H9 (cell line): ENCODE measurements around the gene TTC21B. TPM values are rescaled to one million over a fixed set of nuclear protein-coding genes. Genes with fewer than 3 reads are reported as not detected.

ENCODE experiments used
- DNase-seq: peaks from one replicate; pipeline ENCODE4 v3.0.0-alpha.2; 2017
- H2AFZ ChIP-seq: one replicate; pipeline ENCODE4 v1.6.1; 2013; ENCODE audit warnings: mild to moderate bottlenecking, low read length, control low read depth, moderate library complexity
- H2AK5ac ChIP-seq: 2 replicates; pipeline ENCODE4 v1.6.1; 2013; ENCODE audit warnings: low read length, control low read depth, mixed read lengths; ENCODE audit not compliant: insufficient read length
- H2BK120ac ChIP-seq: one replicate; pipeline ENCODE4 v1.6.1; 2013; ENCODE audit warnings: low read depth, mild to moderate bottlenecking, low read length, control low read depth, inconsistent platforms; ENCODE audit not compliant: poor library complexity, severe bottlenecking
- H2BK12ac ChIP-seq: 2 replicates; pipeline ENCODE4 v1.6.1; 2013; ENCODE audit warnings: low read length, control low read depth, mixed read lengths, low read depth; ENCODE audit not compliant: insufficient read length
- H2BK15ac ChIP-seq: 2 replicates; pipeline ENCODE4 v1.6.1; 2013; ENCODE audit warnings: low read depth, low read length, control low read depth
- H2BK20ac ChIP-seq: one replicate; pipeline ENCODE4 v1.6.1; 2013; ENCODE audit warnings: low read depth, mild to moderate bottlenecking, low read length, control low read depth, inconsistent platforms; ENCODE audit not compliant: poor library complexity, severe bottlenecking
- H2BK5ac ChIP-seq: 2 replicates; pipeline ENCODE4 v1.6.1; 2013; ENCODE audit warnings: low read length, control low read depth, mixed read lengths; ENCODE audit not compliant: insufficient read length
- H3K14ac ChIP-seq: 2 replicates; pipeline ENCODE4 v1.6.1; 2013; ENCODE audit warnings: low read length, control low read depth; ENCODE audit not compliant: insufficient read depth
- H3K18ac ChIP-seq: 2 replicates; pipeline ENCODE4 v1.6.1; 2013; ENCODE audit warnings: low read depth, mild to moderate bottlenecking, mixed read lengths, low read length, control low read depth; ENCODE audit not compliant: insufficient read length
- H3K23ac ChIP-seq: 2 replicates; pipeline ENCODE4 v1.6.1; 2013; ENCODE audit warnings: low read length, control low read depth, mixed read lengths, low read depth; ENCODE audit not compliant: insufficient read length
- H3K23me2 ChIP-seq: 2 replicates; pipeline ENCODE4 v1.6.1; 2013; ENCODE audit warnings: low read depth, mild to moderate bottlenecking, mixed read lengths, low read length, control low read depth; ENCODE audit not compliant: insufficient read length, poor library complexity, severe bottlenecking
- H3K27ac ChIP-seq: 2 replicates; pipeline ENCODE4 v1.5.1; 2013; ENCODE audit warnings: low read length, control low read depth, mixed read lengths, low read depth; ENCODE audit not compliant: insufficient read length
- H3K27me3 ChIP-seq: 2 replicates; pipeline ENCODE4 v1.6.1; 2013; ENCODE audit warnings: low read length, control low read depth, inconsistent platforms; ENCODE audit not compliant: insufficient read depth
- H3K4ac ChIP-seq: 2 replicates; pipeline ENCODE4 v1.6.1; 2013; ENCODE audit warnings: low read depth, mild to moderate bottlenecking, control low read depth, inconsistent platforms, low read length, moderate library complexity
- H3K4me1 ChIP-seq: 2 replicates; pipeline ENCODE4 v1.6.1; 2013; ENCODE audit warnings: low read length, control low read depth, inconsistent platforms; ENCODE audit not compliant: insufficient read depth
- H3K4me2 ChIP-seq: 2 replicates; pipeline ENCODE4 v1.6.1; 2013; ENCODE audit warnings: low read length, control low read depth, mixed read lengths; ENCODE audit not compliant: insufficient read length, insufficient read depth
- H3K56ac ChIP-seq: 2 replicates; pipeline ENCODE4 v1.6.1; 2013; ENCODE audit warnings: low read depth, mild to moderate bottlenecking, mixed read lengths, low read length, control low read depth; ENCODE audit not compliant: insufficient read length
- H3K79me1 ChIP-seq: 2 replicates; pipeline ENCODE4 v1.6.1; 2013; ENCODE audit warnings: low read depth, mild to moderate bottlenecking, moderate library complexity, low read length, control low read depth, inconsistent platforms; ENCODE audit not compliant: insufficient read depth, poor library complexity, severe bottlenecking
- H3K79me2 ChIP-seq: 2 replicates; pipeline ENCODE4 v1.6.1; 2013; ENCODE audit warnings: low read length, control low read depth, inconsistent platforms; ENCODE audit not compliant: insufficient read depth
- H3K9ac ChIP-seq: 2 replicates; pipeline ENCODE4 v1.6.1; 2013; ENCODE audit warnings: low read length, control low read depth, mixed read lengths; ENCODE audit not compliant: insufficient read length; ENCODE audit errors: extremely low read depth
- H3K9me3 ChIP-seq: one replicate; pipeline ENCODE4 v1.6.1; 2013; ENCODE audit warnings: low read depth, low read length, inconsistent platforms; ENCODE audit not compliant: control insufficient read depth
- H3T11ph ChIP-seq: one replicate; pipeline ENCODE4 v1.6.1; 2013; ENCODE audit warnings: mild to moderate bottlenecking, low read length, control low read depth, inconsistent platforms
- H4K20me1 ChIP-seq: one replicate; pipeline ENCODE4 v1.6.1; 2013; ENCODE audit not compliant: control insufficient read depth, insufficient read length, insufficient read depth
- H4K5ac ChIP-seq: 2 replicates; pipeline ENCODE4 v1.6.1; 2013; ENCODE audit warnings: low read depth, mild to moderate bottlenecking, mixed read lengths, low read length, control low read depth; ENCODE audit not compliant: insufficient read length
- H4K8ac ChIP-seq: replicated peaks from 2 replicates; pipeline ENCODE4 v1.6.1; 2013; ENCODE audit warnings: low read length, control low read depth, mixed read lengths, low read depth; ENCODE audit not compliant: insufficient read length
- H4K91ac ChIP-seq: 2 replicates; pipeline ENCODE4 v1.6.1; 2013; ENCODE audit warnings: low read depth, mild to moderate bottlenecking, moderate library complexity, mixed read lengths, low read length, control low read depth; ENCODE audit not compliant: insufficient read length
- H3K27ac Mint-ChIP-seq, 3 experiments: 2 replicates in 2 of 3; 3 replicates in 1 of 3; pipeline ENCODE4 v1.8.0; 2020 to 2021; ENCODE audit warnings: mixed read lengths in 3 of 3, mild to moderate bottlenecking in 1 of 3, moderate library complexity in 1 of 3
- H3K27me3 Mint-ChIP-seq: 2 replicates; pipeline ENCODE4 v1.8.0; 2021; ENCODE audit warnings: low read depth, mild to moderate bottlenecking, moderate library complexity, mixed read lengths
- H3K36me3 Mint-ChIP-seq, 3 experiments: 2 replicates in 2 of 3; 3 replicates in 1 of 3; pipeline ENCODE4 v1.8.0; 2020 to 2021; ENCODE audit warnings: low read depth in 3 of 3, mixed read lengths in 3 of 3; ENCODE audit not compliant: insufficient read depth in 1 of 3
- H3K4me1 Mint-ChIP-seq, 2 experiments: 2 replicates each; pipeline ENCODE4 v1.8.0; 2020; ENCODE audit warnings: mixed read lengths in 2 of 2
- H3K4me3 Mint-ChIP-seq, 2 experiments: 2 replicates in 1 of 2; 3 replicates in 1 of 2; pipeline ENCODE4 v1.8.0; 2020 to 2021; ENCODE audit warnings: mild to moderate bottlenecking in 2 of 2, mixed read lengths in 2 of 2, moderate library complexity in 1 of 2
- H3K9me3 Mint-ChIP-seq, 2 experiments: 2 replicates in 1 of 2; 3 replicates in 1 of 2; pipeline ENCODE4 v1.8.0; 2020; ENCODE audit warnings: mild to moderate bottlenecking in 2 of 2, mixed read lengths in 2 of 2, moderate library complexity in 1 of 2
- CTCF ChIP-seq: fragments of 200-600 bp; sonication (generic); conservative IDR thresholded peaks from 3 replicates; pipeline ENCODE4 v1.8.0; 2021; ENCODE audit warnings: antibody characterized with exemption, mild to moderate bottlenecking
- WGBS: extraction: QIAGEN DNeasy Blood & Tissue Kit; methylation state at CpG from one replicate; pipeline ENCODE4 v1.1.7; 2013; ENCODE audit warnings: missing lambda C conversion rate, low lambda C conversion rate, mixed read lengths; ENCODE audit not compliant: insufficient read length; ENCODE audit errors: extremely low coverage; 5-methylcytosine and 5-hydroxymethylcytosine counted together
- total RNA-seq: library from RNA; stranded (reverse); gene quantifications from 2 replicates; pipeline ENCODE4 v1.2.1, GENCODE V29; 2021

TTC21B gene
- total RNA-seq, 1 experiment from 2014 or later, result 16.6 TPM

- no peak overlapping the region for H2BK5ac ChIP-seq
- no peak overlapping the region for H2BK15ac ChIP-seq
- no peak overlapping the region for H3K14ac ChIP-seq
- H3K4me1 ChIP-seq, result no peaks in the 10 kb centered on the region
- no CpG with 5 or more reads among the region's 2 CpGs for WGBS
- no peaks in the 10 kb centered on the region for H4K20me1 ChIP-seq
- H2BK20ac ChIP-seq, result no peak overlapping the region
- no peak overlapping the region for H3K18ac ChIP-seq
- no peaks in the 10 kb centered on the region for H3K23me2 ChIP-seq
- H3K9me3 ChIP-seq, result no peaks in the 10 kb centered on the region
- no peaks in the 10 kb centered on the region for H3K79me1 ChIP-seq
- no peak for TF ChIP-seq CTCF
- H4K5ac ChIP-seq, result no peak overlapping the region
- no peak overlapping the region for H3K4ac ChIP-seq
- Mint-ChIP-seq H3K9me3 (no peaks in the 10 kb centered on the region), H3K27me3 (no peaks in the 10 kb centered on the region), H3K4me3 (no peak overlapping the region), H3K27ac (peak overlapping the region in 1 of 3 experiments; percentile 67; a peak in 3 of 7 replicates), H3K36me3 (no peaks in the 10 kb centered on the region), H3K4me1 (peaks cover 3 to 6% of the 10 kb centered on the region in 2 experiments; a peak in 3 of 4 replicates)
- H2AFZ ChIP-seq, result no peak overlapping the region
- H3K9ac ChIP-seq, result no peak overlapping the region
- no peak overlapping the region for H2BK120ac ChIP-seq
- no peak overlapping the region for H3K27ac ChIP-seq
- H3T11ph ChIP-seq, result no peak overlapping the region
- no peak for DNase-seq
- no peaks in the 10 kb centered on the region for H3K27me3 ChIP-seq
- H4K8ac ChIP-seq, result no peak overlapping the region
- H3K23ac ChIP-seq, result no peak overlapping the region
- no peak overlapping the region for H4K91ac ChIP-seq
- no peak overlapping the region for H2BK12ac ChIP-seq
- no peak overlapping the region for H2AK5ac ChIP-seq
- no peak overlapping the region for H3K4me2 ChIP-seq
- H3K56ac ChIP-seq, result no peak overlapping the region
- no peaks in the 10 kb centered on the region for H3K79me2 ChIP-seq
These were observed 46.8 kb upstream of the TTC21B start for GRCh38 chr2:166000401-166000800.
